ENCODE measurements around the gene SLC22A14. TPM values are rescaled to one million over a fixed set of nuclear protein-coding genes. Genes with fewer than 3 reads are reported as not detected.

SLC22A14 gene
- total and polyA plus RNA-seq, 4 donors = 0.18 to 0.49 (median 0.42) TPM; not detected in 1

DNA sequence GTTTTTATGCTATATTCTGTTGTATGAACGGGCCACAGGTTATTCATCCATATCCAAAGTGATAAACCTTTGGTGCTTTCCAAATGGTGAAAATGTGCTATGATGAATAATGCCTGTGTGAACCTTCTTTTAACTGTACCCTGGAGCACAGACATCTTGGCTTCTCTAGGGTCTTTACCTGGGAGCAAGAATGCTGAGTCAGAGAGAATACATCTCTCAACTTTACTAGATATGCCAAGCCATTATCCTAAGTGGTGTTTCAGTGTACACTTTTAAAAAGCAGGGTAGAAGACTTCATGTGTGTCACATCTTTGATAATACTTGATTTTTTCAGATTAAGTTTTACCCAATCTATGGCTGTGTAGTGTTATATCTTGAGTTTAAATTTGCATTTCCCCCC, 41.0 kb downstream of the SLC22A14 start:
- H3K27me3 ChIP-seq (ENCODE audit: control insufficient read depth in 1 of 2, insufficient read depth in 2 of 2, low read length in 1 of 2) = no peaks in the 10 kb centered on the region
- H3K9me3 ChIP-seq (ENCODE audit: control insufficient read depth, low read length) = no peaks in the 10 kb centered on the region
- H3K4me1 ChIP-seq (ENCODE audit: control insufficient read depth in 1 of 2, insufficient read depth in 2 of 2, low read length in 2 of 2) = no peaks in the 10 kb centered on the region
- DNase-seq (no peak), ATAC-seq (ENCODE audit: low FRiP score) (no peak)
- no peaks in the 10 kb centered on the region for H3K36me3 ChIP-seq (ENCODE audit: control insufficient read depth in 1 of 2, insufficient read depth in 2 of 2, low read length in 1 of 2)
- WGBS, 2 donors = 85 to 95% methylated on average over 1 of the region's 1 CpG
- no peak overlapping the region for H3K4me3 ChIP-seq (ENCODE audit: low read length in 2 of 2)
- intact Hi-C loops (cut with DNase I) = no loop called here
- no peak overlapping the region for H3K27ac ChIP-seq (ENCODE audit: low read depth in 1 of 2, low read length in 2 of 2)

DNA sequence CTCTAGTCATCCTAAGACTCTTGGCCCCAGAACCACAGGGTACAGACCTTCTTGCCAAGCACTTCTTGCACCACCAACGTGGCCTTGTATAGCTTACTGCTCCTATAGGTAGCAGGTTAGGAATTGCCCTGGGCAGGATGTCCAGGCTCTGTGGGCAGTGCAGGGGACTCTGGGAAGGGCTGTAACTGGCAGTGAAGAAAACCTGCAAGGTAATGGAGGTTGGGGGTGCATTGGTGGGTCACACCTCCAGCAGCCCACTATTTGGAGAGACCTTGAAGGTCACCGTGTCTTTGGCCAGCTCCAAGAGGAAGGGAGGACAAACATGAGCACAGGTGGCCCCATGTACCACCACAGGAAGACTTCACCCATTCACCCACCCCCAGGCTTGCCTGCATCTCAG, 43.2 kb downstream of the SLC22A14 start:
- no peak overlapping the region for H3K4me3 ChIP-seq (ENCODE audit: low read length in 2 of 2)
- H3K27me3 ChIP-seq (ENCODE audit: control insufficient read depth in 1 of 2, insufficient read depth in 2 of 2, low read length in 1 of 2) = no peaks in the 10 kb centered on the region
- no peak for DNase-seq
- intact Hi-C loops (cut with DNase I) = no loop called here
- no peaks in the 10 kb centered on the region for H3K36me3 ChIP-seq (ENCODE audit: control insufficient read depth in 1 of 2, insufficient read depth in 2 of 2, low read length in 1 of 2)
- ATAC-seq (ENCODE audit: low FRiP score) = no peak
- H3K9me3 ChIP-seq (ENCODE audit: control insufficient read depth, low read length) = no peaks in the 10 kb centered on the region
- H3K27ac ChIP-seq (ENCODE audit: low read depth in 1 of 2, low read length in 2 of 2) = no peak overlapping the region
- no peaks in the 10 kb centered on the region for H3K4me1 ChIP-seq (ENCODE audit: control insufficient read depth in 1 of 2, insufficient read depth in 2 of 2, low read length in 2 of 2)
- 58 to 77% methylated on average over 2 of the region's 2 CpGs for WGBS, 2 donors

- Histone ChIP-seq H3K9me3 (ENCODE audit: control insufficient read depth, low read length) (no peaks in the 10 kb centered on the region), H3K27me3 (ENCODE audit: control insufficient read depth in 1 of 2, insufficient read depth in 2 of 2, low read length in 1 of 2) (no peaks in the 10 kb centered on the region), H3K27ac (ENCODE audit: low read depth in 1 of 2, low read length in 2 of 2) (no peak overlapping the region), H3K4me3 (ENCODE audit: low read length in 2 of 2) (no peak overlapping the region), H3K36me3 (ENCODE audit: control insufficient read depth in 1 of 2, insufficient read depth in 2 of 2, low read length in 1 of 2) (no peaks in the 10 kb centered on the region), H3K4me1 (ENCODE audit: control insufficient read depth in 1 of 2, insufficient read depth in 2 of 2, low read length in 2 of 2) (no peaks in the 10 kb centered on the region)
- DNase-seq = no peak
- intact Hi-C loops (cut with DNase I) = no loop called here
- no peak for ATAC-seq (ENCODE audit: low FRiP score)
Measured at GRCh38 chr3:38327335-38328009, 45.4 kb downstream of the SLC22A14 start.

DNA sequence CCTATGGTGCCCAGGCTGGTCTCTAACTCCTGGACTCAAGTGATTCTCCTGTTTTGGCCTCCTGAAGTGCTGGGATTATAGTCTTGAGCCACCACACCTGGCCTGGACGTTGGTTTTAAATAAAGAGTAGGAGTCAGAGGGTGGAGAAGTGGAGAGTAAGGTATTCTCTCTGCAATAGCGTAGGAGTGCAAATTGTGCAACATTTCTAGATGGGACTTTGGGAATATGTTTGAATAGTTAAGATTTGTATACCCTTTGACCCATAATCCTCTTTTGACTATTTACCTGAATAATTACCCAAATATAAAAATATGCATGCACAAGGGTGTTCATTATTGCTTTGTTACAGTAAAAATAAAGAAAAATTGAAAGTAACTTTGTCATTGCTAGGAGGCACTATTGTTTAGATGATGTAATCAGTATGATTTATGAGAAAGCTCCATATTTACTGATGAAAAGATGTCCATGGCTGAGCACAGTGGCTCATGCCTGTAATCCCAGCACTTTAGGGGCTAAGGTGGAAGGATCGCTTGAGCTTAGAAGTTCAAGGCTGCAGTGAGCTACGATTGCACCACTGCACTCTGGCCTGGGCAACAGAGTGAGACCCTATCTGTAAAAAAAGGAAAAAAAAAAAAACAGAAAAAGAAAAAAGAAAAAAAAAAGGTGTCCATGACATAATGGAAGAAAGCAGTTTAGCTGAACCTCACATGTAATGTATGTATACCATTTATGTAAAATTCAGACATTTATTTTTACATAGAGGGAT, 49.3 kb downstream of the SLC22A14 start:
- H3K27me3 ChIP-seq (ENCODE audit: control insufficient read depth in 1 of 2, insufficient read depth in 2 of 2, low read length in 1 of 2) = no peaks in the 10 kb centered on the region
- DNase-seq (no peak), ATAC-seq (ENCODE audit: low FRiP score) (no peak)
- H3K4me1 ChIP-seq (ENCODE audit: control insufficient read depth in 1 of 2, insufficient read depth in 2 of 2, low read length in 2 of 2) = no peaks in the 10 kb centered on the region
- H3K36me3 ChIP-seq (ENCODE audit: control insufficient read depth in 1 of 2, insufficient read depth in 2 of 2, low read length in 1 of 2) = no peaks in the 10 kb centered on the region
- H3K27ac ChIP-seq (ENCODE audit: low read depth in 1 of 2, low read length in 2 of 2) = no peak overlapping the region
- intact Hi-C loops (cut with DNase I) = no loop called here
- H3K9me3 ChIP-seq (ENCODE audit: control insufficient read depth, low read length) = no peaks in the 10 kb centered on the region
- H3K4me3 ChIP-seq (ENCODE audit: low read length in 2 of 2) = no peak overlapping the region
- WGBS, 2 donors = 79 to 81% methylated on average over 4 of the region's 4 CpGs

- intact Hi-C loops (cut with DNase I) = no loop called here
- DNase-seq (no peak), ATAC-seq (ENCODE audit: low FRiP score) (no peak)
- Histone ChIP-seq H3K9me3 (ENCODE audit: control insufficient read depth, low read length) (no peaks in the 10 kb centered on the region), H3K27ac (ENCODE audit: low read depth in 1 of 2, low read length in 2 of 2) (no peak overlapping the region), H3K36me3 (ENCODE audit: control insufficient read depth in 1 of 2, insufficient read depth in 2 of 2, low read length in 1 of 2) (no peaks in the 10 kb centered on the region), H3K4me1 (ENCODE audit: control insufficient read depth in 1 of 2, insufficient read depth in 2 of 2, low read length in 2 of 2) (no peaks in the 10 kb centered on the region), H3K27me3 (ENCODE audit: control insufficient read depth in 1 of 2, insufficient read depth in 2 of 2, low read length in 1 of 2) (no peaks in the 10 kb centered on the region), H3K4me3 (ENCODE audit: low read length in 2 of 2) (no peak overlapping the region)
- WGBS, 2 donors = 65 to 78% methylated on average over 3 of the region's 3 CpGs
Measured at GRCh38 chr3:38332201-38332600, 50.1 kb downstream of the SLC22A14 start.

DNA sequence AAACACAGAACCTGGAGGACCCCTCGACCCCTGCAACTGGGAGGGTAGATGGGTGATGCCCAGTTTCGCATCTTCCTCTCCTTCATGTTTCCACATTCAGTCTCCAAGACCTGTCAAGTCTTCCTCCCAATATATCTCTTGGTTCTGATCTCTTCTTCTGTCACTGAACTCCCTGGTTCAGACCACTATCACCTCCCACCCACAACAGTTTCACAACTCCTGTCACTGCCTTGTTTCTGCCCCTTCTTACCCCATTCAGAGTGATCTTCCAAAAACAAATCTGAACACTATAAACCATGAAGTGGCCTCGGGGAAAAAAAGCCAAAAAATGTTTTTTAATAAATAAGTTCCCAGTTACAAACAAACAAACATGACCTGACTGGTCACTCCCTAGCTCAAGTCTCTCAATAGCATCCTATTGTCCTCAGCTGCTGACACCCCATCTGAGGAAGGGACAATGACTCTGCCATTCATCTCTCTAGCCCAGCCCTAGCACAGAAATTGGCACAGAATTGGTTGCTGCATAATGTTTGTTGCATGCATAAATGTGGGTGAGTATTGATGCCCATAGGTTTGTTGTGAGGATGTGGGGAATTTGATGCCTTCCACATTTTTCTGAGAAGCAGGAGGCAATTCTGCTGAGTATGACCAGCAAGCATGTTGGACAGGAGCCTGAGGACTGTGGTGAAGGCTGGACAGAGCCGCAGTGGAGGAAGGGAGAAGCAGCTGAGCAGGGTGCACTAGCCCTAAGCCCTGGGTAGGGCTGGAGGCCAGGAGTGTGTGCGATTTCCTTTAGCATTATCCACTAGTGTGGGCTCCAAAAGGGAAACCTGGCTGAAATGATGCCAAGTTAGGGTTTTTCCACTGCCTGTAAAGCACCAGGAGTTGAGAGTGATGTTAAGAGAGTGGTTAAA, 52.3 kb downstream of the SLC22A14 start:
- intact Hi-C loops (cut with DNase I) = no loop called here
- no peak for ATAC-seq (ENCODE audit: low FRiP score)

GRCh38 chr3:38335263-38335662, 53.2 kb downstream of the SLC22A14 start:
- H3K27ac ChIP-seq (ENCODE audit: low read depth in 1 of 2, low read length in 2 of 2) = no peak overlapping the region
- intact Hi-C loops (cut with DNase I) = no loop called here
- ATAC-seq (ENCODE audit: low FRiP score) = no peak
- no peak overlapping the region for H3K4me3 ChIP-seq (ENCODE audit: low read length in 2 of 2)
- no peaks in the 10 kb centered on the region for H3K9me3 ChIP-seq (ENCODE audit: control insufficient read depth, low read length)
- WGBS, 2 donors = 76 to 82% methylated on average over 6 of the region's 6 CpGs
- DNase-seq = no peak
- no peaks in the 10 kb centered on the region for H3K4me1 ChIP-seq (ENCODE audit: control insufficient read depth in 1 of 2, insufficient read depth in 2 of 2, low read length in 2 of 2)
- no peaks in the 10 kb centered on the region for H3K27me3 ChIP-seq (ENCODE audit: control insufficient read depth in 1 of 2, insufficient read depth in 2 of 2, low read length in 1 of 2)
- H3K36me3 ChIP-seq (ENCODE audit: control insufficient read depth in 1 of 2, insufficient read depth in 2 of 2, low read length in 1 of 2) = no peaks in the 10 kb centered on the region

More for the DNA sequence above, 52.3 kb downstream of the SLC22A14 start:
- Histone ChIP-seq H3K9me3 (ENCODE audit: control insufficient read depth, low read length) (no peaks in the 10 kb centered on the region), H3K4me3 (ENCODE audit: low read length in 2 of 2) (no peak overlapping the region), H3K27me3 (ENCODE audit: control insufficient read depth in 1 of 2, insufficient read depth in 2 of 2, low read length in 1 of 2) (no peaks in the 10 kb centered on the region), H3K27ac (ENCODE audit: low read depth in 1 of 2, low read length in 2 of 2) (no peak overlapping the region), H3K4me1 (ENCODE audit: control insufficient read depth in 1 of 2, insufficient read depth in 2 of 2, low read length in 2 of 2) (no peaks in the 10 kb centered on the region), H3K36me3 (ENCODE audit: control insufficient read depth in 1 of 2, insufficient read depth in 2 of 2, low read length in 1 of 2) (no peaks in the 10 kb centered on the region)
- 63 to 67% methylated on average over 5 of the region's 5 CpGs for WGBS, 2 donors
- DNase-seq = no peak

DNA sequence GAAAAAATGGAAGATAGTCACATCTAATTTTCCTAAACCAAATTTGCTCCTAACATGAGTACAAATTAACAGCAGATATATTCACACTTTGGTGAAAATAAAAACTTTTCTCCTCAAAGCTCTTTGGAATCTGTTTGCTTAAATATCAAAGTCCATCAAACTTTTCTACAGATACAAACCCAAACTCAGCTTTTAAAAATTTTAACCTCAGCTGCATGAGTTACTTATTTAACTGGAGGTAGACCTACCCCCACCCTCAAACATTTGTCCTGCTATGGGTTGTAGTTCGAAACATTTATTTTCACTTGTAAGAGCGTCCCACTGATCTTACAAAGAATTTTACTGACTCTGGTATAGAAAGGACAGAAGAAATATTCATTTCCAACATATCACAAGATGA, 55.6 kb downstream of the SLC22A14 start:
- H3K4me3 ChIP-seq (ENCODE audit: low read length in 2 of 2) = no peak overlapping the region
- 81 to 91% methylated on average over 2 of the region's 2 CpGs for WGBS, 2 donors
- no peaks in the 10 kb centered on the region for H3K4me1 ChIP-seq (ENCODE audit: control insufficient read depth in 1 of 2, insufficient read depth in 2 of 2, low read length in 2 of 2)
- no peak overlapping the region for H3K27ac ChIP-seq (ENCODE audit: low read depth in 1 of 2, low read length in 2 of 2)
- ATAC-seq (ENCODE audit: low FRiP score) (no peak), DNase-seq (no peak)
- H3K36me3 ChIP-seq (ENCODE audit: control insufficient read depth in 1 of 2, insufficient read depth in 2 of 2, low read length in 1 of 2) = no peaks in the 10 kb centered on the region
- intact Hi-C loops (cut with DNase I) = no loop called here
- H3K27me3 ChIP-seq (ENCODE audit: control insufficient read depth in 1 of 2, insufficient read depth in 2 of 2, low read length in 1 of 2) = no peaks in the 10 kb centered on the region
- H3K9me3 ChIP-seq (ENCODE audit: control insufficient read depth, low read length) = no peaks in the 10 kb centered on the region

All from aorta (tissue), 5 donors.